LNCAP (cell line): ENCODE measurements around the gene IL6R.

ENCODE experiments used
- CTCF ChIP-seq: fragments of 450-650 bp; IDR thresholded peaks from 2 replicates; pipeline ENCODE4 v1.5.1; 2017; ENCODE audit warnings: mild to moderate bottlenecking

IL6R gene

DNA sequence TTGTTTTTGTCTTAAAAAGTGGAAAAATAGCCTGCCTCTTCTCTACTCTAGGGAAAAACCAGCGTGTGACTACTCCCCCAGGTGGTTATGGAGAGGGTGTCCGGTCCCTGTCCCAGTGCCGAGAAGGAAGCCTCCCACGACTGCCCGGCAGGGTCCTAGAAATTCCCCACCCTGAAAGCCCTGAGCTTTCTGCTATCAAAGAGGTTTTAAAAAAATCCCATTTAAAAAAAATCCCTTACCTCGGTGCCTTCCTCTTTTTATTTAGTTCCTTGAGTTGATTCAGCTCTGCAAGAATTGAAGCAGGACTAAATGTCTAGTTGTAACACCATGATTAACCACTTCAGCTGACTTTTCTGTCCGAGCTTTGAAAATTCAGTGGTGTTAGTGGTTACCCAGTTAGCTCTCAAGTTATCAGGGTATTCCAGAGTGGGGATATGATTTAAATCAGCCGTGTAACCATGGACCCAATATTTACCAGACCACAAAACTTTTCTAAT, 61.8 kb downstream of the IL6R start:
- no peak for TF ChIP-seq CTCF

- no peak for TF ChIP-seq CTCF
These were observed 62.4 kb downstream of the IL6R start for GRCh38 chr1:154467434-154468102.

GRCh38 chr1:154468535-154469250, 63.5 kb downstream of the IL6R start:
- no peak for TF ChIP-seq CTCF

DNA sequence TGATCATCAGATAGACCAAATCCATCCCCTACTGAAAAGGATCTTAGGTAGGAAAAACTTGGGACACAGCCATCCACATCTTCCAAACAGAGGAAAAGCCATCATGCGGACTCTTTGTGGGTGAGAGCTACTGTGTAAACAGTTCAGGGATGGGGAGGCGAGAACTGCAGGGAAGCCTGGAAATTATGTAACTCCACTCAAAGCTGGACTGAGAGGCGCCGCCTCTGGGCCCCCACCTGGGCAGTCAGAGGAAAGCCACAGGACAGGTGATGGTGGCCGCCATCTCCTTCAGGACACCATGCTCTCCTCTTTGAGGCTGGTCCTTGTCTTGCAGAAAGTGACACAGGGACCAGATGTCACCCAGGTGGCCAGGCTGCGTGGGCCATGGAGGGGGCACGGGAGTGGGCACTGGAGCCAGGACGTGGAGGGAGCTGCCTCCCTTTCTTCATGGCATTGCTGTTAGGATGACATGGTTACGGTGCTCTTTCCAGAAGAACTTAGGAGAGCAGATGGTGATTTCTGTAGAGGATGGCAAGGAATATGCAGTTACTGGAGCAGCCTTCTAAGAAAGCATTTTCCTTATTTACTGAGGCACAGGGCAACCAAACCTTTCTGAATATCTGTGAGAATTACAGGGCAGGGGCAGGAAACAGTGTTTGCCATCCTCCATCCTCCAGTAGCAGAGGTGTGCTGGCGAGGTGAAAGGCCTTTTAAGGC, 64.9 kb downstream of the IL6R start:
- TF ChIP-seq CTCF: no peak

DNA sequence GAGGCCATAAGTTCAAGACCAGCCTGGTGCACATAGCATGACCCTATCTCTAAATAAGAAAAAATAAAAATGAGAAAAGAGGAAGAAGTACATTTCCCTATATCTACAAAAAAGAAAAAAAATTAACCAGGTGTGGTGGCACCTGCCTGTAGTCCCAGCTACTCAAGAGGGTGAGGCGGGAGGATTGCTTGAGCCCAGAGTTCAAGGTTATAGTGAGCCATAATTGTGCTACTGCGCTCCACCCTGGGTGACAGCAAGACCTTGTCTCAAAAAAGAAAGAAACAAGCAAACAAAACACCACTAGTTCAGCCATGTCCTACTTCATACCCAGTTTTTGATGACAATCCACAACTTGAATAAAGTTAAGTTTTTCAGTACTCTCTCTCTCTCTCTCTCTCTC, 66.2 kb downstream of the IL6R start:
- no peak for TF ChIP-seq CTCF

- TF ChIP-seq CTCF: no peak
These were observed 69.7 kb downstream of the IL6R start for GRCh38 chr1:154474802-154475201.

DNA sequence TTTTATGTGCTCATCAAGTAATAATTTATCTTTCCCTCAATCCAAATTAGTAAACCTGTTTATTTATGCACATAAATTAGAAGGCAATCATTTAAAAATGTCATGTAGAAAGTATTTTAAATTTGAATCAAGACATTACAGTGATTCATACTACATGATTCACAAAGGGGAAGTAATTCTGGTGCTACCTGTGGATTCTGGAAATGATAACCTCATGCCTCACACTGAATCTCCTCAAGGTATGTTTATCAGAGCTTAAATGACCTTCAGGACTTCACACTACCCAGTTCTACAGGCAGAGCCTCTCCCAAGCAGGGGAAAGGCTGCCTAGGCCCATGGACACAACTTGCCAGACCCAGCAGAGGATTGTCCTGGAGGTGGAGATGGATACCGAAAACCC, 71.6 kb downstream of the IL6R start:
- no peak for TF ChIP-seq CTCF
